Calu3 (cell line): ENCODE measurements around the gene KCNJ10. TPM values are rescaled to one million over a fixed set of nuclear protein-coding genes. Genes with fewer than 3 reads are reported as not detected.

Source experiments
- BruUV-seq: library from RNA; stranded (reverse); fragments of 400-500 nt; replicated peaks from 2 replicates; lab custom pipeline; 2021; lab: Mats Ljungman, UMichigan
- CTCF ChIA-PET: fragments of 300-600 bp; sonication (Branson Sonifier 250); formaldehyde crosslinking; loops from one replicate; lab custom pipeline; 2022; ENCODE audit warnings: antibody characterized with exemption; lab: Charles Lee
- DNase-seq: peaks from one replicate; pipeline ENCODE4 v3.0.0; 2022
- H3K27ac Mint-ChIP-seq: one replicate; pipeline ENCODE4 v1.8.0; 2022; ENCODE audit warnings: mixed read lengths; ENCODE audit not compliant: unreplicated experiment
- H3K27me3 Mint-ChIP-seq: one replicate; pipeline ENCODE4 v1.8.0; 2022; ENCODE audit warnings: mixed read lengths; ENCODE audit not compliant: unreplicated experiment
- H3K36me3 Mint-ChIP-seq: one replicate; pipeline ENCODE4 v1.8.0; 2022; ENCODE audit warnings: mild to moderate bottlenecking, moderate library complexity, mixed read lengths; ENCODE audit not compliant: insufficient read depth, unreplicated experiment
- H3K4me1 Mint-ChIP-seq: one replicate; pipeline ENCODE4 v1.8.0; 2022; ENCODE audit warnings: mild to moderate bottlenecking, low read depth, mixed read lengths; ENCODE audit not compliant: unreplicated experiment
- H3K4me3 Mint-ChIP-seq: one replicate; pipeline ENCODE4 v1.8.0; 2022; ENCODE audit warnings: mild to moderate bottlenecking, low read depth, moderate library complexity, mixed read lengths; ENCODE audit not compliant: unreplicated experiment
- H3K9me3 Mint-ChIP-seq: one replicate; pipeline ENCODE4 v1.8.0; 2022; ENCODE audit warnings: low read depth, mixed read lengths; ENCODE audit not compliant: unreplicated experiment
- CTCF ChIP-seq: fragments of 200-600 bp; IDR thresholded peaks from one replicate; pipeline ENCODE4 v1.8.0; 2022; ENCODE audit warnings: antibody characterized with exemption; ENCODE audit not compliant: unreplicated experiment
- intact Hi-C: fragments of 100-400 bp; cut with micrococcal nuclease; formaldehyde crosslinking; loops from one replicate; pipeline ENCODE4 v1.10.0; 2022; ENCODE audit not compliant: unreplicated experiment
- total RNA-seq: library from RNA; stranded (reverse); gene quantifications from 2 replicates; pipeline ENCODE4 v1.2.3, GENCODE V29; 2022

The KCNJ10 gene
- total RNA-seq, 1 experiment from 2014 or later: not detected

- H3K27me3 Mint-ChIP-seq: peaks cover 74% of the 10 kb centered on the region
- H3K27ac Mint-ChIP-seq: no peak overlapping the region
- no peak overlapping the region for H3K4me3 Mint-ChIP-seq
- intact Hi-C loops: no loop called here
- no peak for DNase-seq
- H3K36me3 Mint-ChIP-seq: peaks cover 13% of the 10 kb centered on the region
- peaks cover 10% of the 10 kb centered on the region for H3K4me1 Mint-ChIP-seq
- H3K9me3 Mint-ChIP-seq: no peaks in the 10 kb centered on the region
- no TSS peak for BruUV-seq
- CTCF ChIA-PET: interaction anchor here (1.1 to 1.2 kb wide), 2 partner anchors 34 to 61 kb away, joined by 3 read pairs; no protein-coding TSS in a partner anchor
- no peak for TF ChIP-seq CTCF
Measured at GRCh38 chr1:160066829-160067745, 2.9 kb downstream of the KCNJ10 start.

GRCh38 chr1:160064746-160065145 lies 5.2 kb downstream of the KCNJ10 start:
- BruUV-seq: no TSS peak
- no peak overlapping the region for H3K4me3 Mint-ChIP-seq
- CTCF ChIA-PET: no interaction called here
- peaks cover 2% of the 10 kb centered on the region for H3K36me3 Mint-ChIP-seq
- TF ChIP-seq CTCF: no peak
- intact Hi-C loops: no loop called here
- DNase-seq: no peak
- peaks cover 62% of the 10 kb centered on the region for H3K27me3 Mint-ChIP-seq
- no peaks in the 10 kb centered on the region for H3K4me1 Mint-ChIP-seq
- no peaks in the 10 kb centered on the region for H3K9me3 Mint-ChIP-seq
- no peak overlapping the region for H3K27ac Mint-ChIP-seq

GRCh38 chr1:160064164-160064563 lies 5.8 kb downstream of the KCNJ10 start:
- TF ChIP-seq CTCF: no peak
- no TSS peak for BruUV-seq
- H3K27me3 Mint-ChIP-seq: peaks cover 62% of the 10 kb centered on the region
- CTCF ChIA-PET: no interaction called here
- H3K4me3 Mint-ChIP-seq: no peak overlapping the region
- H3K36me3 Mint-ChIP-seq: no peaks in the 10 kb centered on the region
- DNase-seq: no peak
- no peak overlapping the region for H3K27ac Mint-ChIP-seq
- H3K9me3 Mint-ChIP-seq: no peaks in the 10 kb centered on the region
- intact Hi-C loops: no loop called here
- no peaks in the 10 kb centered on the region for H3K4me1 Mint-ChIP-seq

GRCh38 chr1:160063176-160063575 lies 6.8 kb downstream of the KCNJ10 start:
- H3K36me3 Mint-ChIP-seq: no peaks in the 10 kb centered on the region
- H3K9me3 Mint-ChIP-seq: no peaks in the 10 kb centered on the region
- no peak for TF ChIP-seq CTCF
- intact Hi-C loops: no loop called here
- H3K27me3 Mint-ChIP-seq: peaks cover 62% of the 10 kb centered on the region
- CTCF ChIA-PET: interaction anchor here (0.9 kb wide), 1 partner anchor 23 kb away, joined by 4 read pairs; no protein-coding TSS in a partner anchor
- no TSS peak for BruUV-seq
- no peak for DNase-seq
- H3K27ac Mint-ChIP-seq: no peak overlapping the region
- H3K4me1 Mint-ChIP-seq: no peaks in the 10 kb centered on the region
- no peak overlapping the region for H3K4me3 Mint-ChIP-seq
